Stomach (tissue), 9 donors: ENCODE data around the gene SMYD4. TPM values are rescaled to one million over a fixed set of nuclear protein-coding genes. Genes with fewer than 3 reads are reported as not detected.
A peak's percentile ranks its signal among the peaks of the same experiment; 100 is the strongest.

Experiments used
- DNase-seq, 2 donors: peaks; one replicate each; pipeline versions ENCODE4 v3.0.0 to v3.0.0-alpha.2; 2013 to 2019
- H3K27ac ChIP-seq, 5 donors: fragments of 200-600 bp in 4 of 5; sonication (generic) in 4 of 5; one replicate each; pipeline ENCODE4 v1.5.1; 2013 to 2019; ENCODE audit warnings: mild to moderate bottlenecking in 1 of 5, moderate library complexity in 1 of 5
- H3K27me3 ChIP-seq, 3 donors: fragments of 200-600 bp; sonication (generic); one replicate each; pipeline ENCODE4 v1.5.1; 2017 to 2019; ENCODE audit warnings: mixed run types in 1 of 3
- H3K36me3 ChIP-seq, 4 donors: fragments of 200-600 bp; sonication (generic); 1 replicate in 3 of 4; 2 replicates in 1 of 4; pipeline ENCODE4 v1.5.1; 2016 to 2019
- H3K4me1 ChIP-seq, 4 donors: fragments of 200-600 bp; sonication (generic); one replicate each; pipeline ENCODE4 v1.5.1; 2016 to 2019
- H3K4me3 ChIP-seq, 4 donors: fragments of 200-600 bp; sonication (generic) in 3 of 4; one replicate each; pipeline ENCODE4 v1.5.1; 2016 to 2019; ENCODE audit warnings: mild to moderate bottlenecking in 1 of 4
- H3K9me3 ChIP-seq, 4 donors: fragments of 200-600 bp; sonication (generic); one replicate each; pipeline ENCODE4 v1.5.1; 2016 to 2019
- CTCF ChIP-seq, 7 experiments: fragments of 450-650 bp in 4 of 7; fragments of 200-600 bp in 3 of 7; sonication (generic) in 3 of 7; IDR thresholded peaks; one replicate each; pipeline ENCODE4 v1.5.1; 2016 to 2019; ENCODE audit warnings: antibody characterized with exemption in 7 of 7, control low read depth in 2 of 7, mild to moderate bottlenecking in 1 of 7
- EP300 ChIP-seq: sonication (generic); formaldehyde crosslinking; IDR thresholded peaks from one replicate; pipeline ENCODE4 v1.6.1; 2017; ENCODE audit warnings: antibody characterized with exemption
- POLR2A ChIP-seq, 4 donors: fragments of 450-650 bp; IDR thresholded peaks; one replicate each; pipeline ENCODE4 v1.6.1; 2016; ENCODE audit warnings: antibody characterized with exemption in 4 of 4, control low read depth in 2 of 4, mild to moderate bottlenecking in 1 of 4, moderate library complexity in 1 of 4
- POLR2AphosphoS5 ChIP-seq, 3 donors: sonication (generic); formaldehyde crosslinking; IDR thresholded peaks; one replicate each; pipeline ENCODE4 v1.6.1; 2016; ENCODE audit warnings: antibody characterized with exemption in 3 of 3
- WGBS, 5 donors: extraction: QIAGEN DNeasy Blood & Tissue Kit in 3 of 5; methylation state at CpG; one replicate each; pipeline versions ENCODE4 v1.1.5 to v1.1.7; 2013 to 2018; 5-methylcytosine and 5-hydroxymethylcytosine counted together
- intact Hi-C: fragments of 100-400 bp; cut with DNase I; formaldehyde crosslinking; loops from one replicate; pipeline ENCODE4 v1.15.1; 2023; ENCODE audit warnings: low total_unique reads
- polyA plus RNA-seq, 3 donors: library from polyadenylated mRNA; stranded (reverse); fragments of 200-250 nt; gene quantifications; one replicate each; pipeline ENCODE4 v1.2.3, GENCODE V29; 2013
- total RNA-seq, 5 donors: library from RNA; depleted of rRNA; stranded (reverse); fragments of >200 nt; gene quantifications; one replicate each; pipeline versions ENCODE4 v1.1.0 to v1.2.3, GENCODE V29; 2014 to 2016
- donor health status: healthy with polysubstance abuse.
- donor health status: Bipolar disorder and iron deficiency.
- donor health status: healthy.

The SMYD4 gene
- total and polyA plus RNA-seq, 8 donors: 2.7 to 21.0 (median 6.0) TPM

- peak overlapping the region in 2 of 4 donors; percentile 2 to 4 for H3K4me3 ChIP-seq
- peaks cover 0 to 20% (median 9%) of the 10 kb centered on the region in 4 donors for H3K4me1 ChIP-seq
- 39 to 55% (median 44%) methylated on average over 18 of the region's 18 CpGs for WGBS, 5 donors
- peak in 1 of 2 donors; percentile 54 for DNase-seq
- TF ChIP-seq EP300 (no peak), POLR2AphosphoS5 (IDR thresholded peaks at IDR 0.05) (no peak), CTCF (IDR thresholded peaks at IDR 0.05) (no peak)
- no peaks in the 10 kb centered on the region for H3K9me3 ChIP-seq
- peak overlapping the region in 4 of 5 donors; percentile 18 to 58 (median 42) for H3K27ac ChIP-seq
- intact Hi-C loops: no loop called here
- H3K27me3 ChIP-seq: no peaks in the 10 kb centered on the region
- H3K36me3 ChIP-seq: no peaks in the 10 kb centered on the region
Measured at GRCh38 chr17:1752425-1753262, 77.1 kb downstream of the SMYD4 start.

GRCh38 chr17:1750628-1751027 lies 79.1 kb downstream of the SMYD4 start:
- no peak for TF ChIP-seq POLR2AphosphoS5 (IDR thresholded peaks at IDR 0.05)
- TF ChIP-seq POLR2A (IDR thresholded peaks at IDR 0.05): no peak
- TF ChIP-seq EP300: no peak
- no peak for TF ChIP-seq CTCF (IDR thresholded peaks at IDR 0.05)
- Histone ChIP-seq H3K4me3 (no peak overlapping the region), H3K27me3 (no peaks in the 10 kb centered on the region), H3K27ac (no peak overlapping the region), H3K36me3 (no peaks in the 10 kb centered on the region), H3K4me1 (peaks cover 0 to 32% (median 17%) of the 10 kb centered on the region in 4 donors), H3K9me3 (no peaks in the 10 kb centered on the region)
- 79 to 87% (median 84%) methylated on average over 8 to 9 of the region's 9 CpGs for WGBS, 5 donors
- no peak for DNase-seq
- intact Hi-C loops: no loop called here

GRCh38 chr17:1746975-1747543 lies 82.6 kb downstream of the SMYD4 start:
- peak; percentile 63 to 76 for DNase-seq
- H3K4me3 ChIP-seq: no peak overlapping the region
- peaks cover 0 to 25% (median 11%) of the 10 kb centered on the region in 4 donors for H3K4me1 ChIP-seq
- WGBS, 5 donors: 36 to 74% (median 56%) methylated on average over 18 to 22 of the region's 22 CpGs
- TF ChIP-seq EP300 (peak; percentile 88), POLR2AphosphoS5 (IDR thresholded peaks at IDR 0.05) (peak; percentile 51 to 75 (median 60)), POLR2A (IDR thresholded peaks at IDR 0.05) (no peak)
- intact Hi-C loops: no loop called here
- no peaks in the 10 kb centered on the region for H3K36me3 ChIP-seq
- no peaks in the 10 kb centered on the region for H3K27me3 ChIP-seq
- no peaks in the 10 kb centered on the region for H3K9me3 ChIP-seq
- H3K27ac ChIP-seq: peak overlapping the region in 4 of 5 donors; percentile 53 to 64 (median 57)

GRCh38 chr17:1745513-1746020 lies 84.1 kb downstream of the SMYD4 start:
- Histone ChIP-seq H3K9me3 (no peaks in the 10 kb centered on the region), H3K27me3 (no peaks in the 10 kb centered on the region), H3K4me1 (peaks cover 0 to 14% (median 8%) of the 10 kb centered on the region in 4 donors), H3K4me3 (no peak overlapping the region), H3K36me3 (no peaks in the 10 kb centered on the region), H3K27ac (no peak overlapping the region)
- DNase-seq: no peak
- WGBS, 5 donors: 88 to 94% (median 92%) methylated on average over 9 to 12 of the region's 12 CpGs
- intact Hi-C loops: no loop called here
- no peak for TF ChIP-seq CTCF (IDR thresholded peaks at IDR 0.05)
